ENCODE results near the gene CTDNEP1.

Gene CTDNEP1

DNA sequence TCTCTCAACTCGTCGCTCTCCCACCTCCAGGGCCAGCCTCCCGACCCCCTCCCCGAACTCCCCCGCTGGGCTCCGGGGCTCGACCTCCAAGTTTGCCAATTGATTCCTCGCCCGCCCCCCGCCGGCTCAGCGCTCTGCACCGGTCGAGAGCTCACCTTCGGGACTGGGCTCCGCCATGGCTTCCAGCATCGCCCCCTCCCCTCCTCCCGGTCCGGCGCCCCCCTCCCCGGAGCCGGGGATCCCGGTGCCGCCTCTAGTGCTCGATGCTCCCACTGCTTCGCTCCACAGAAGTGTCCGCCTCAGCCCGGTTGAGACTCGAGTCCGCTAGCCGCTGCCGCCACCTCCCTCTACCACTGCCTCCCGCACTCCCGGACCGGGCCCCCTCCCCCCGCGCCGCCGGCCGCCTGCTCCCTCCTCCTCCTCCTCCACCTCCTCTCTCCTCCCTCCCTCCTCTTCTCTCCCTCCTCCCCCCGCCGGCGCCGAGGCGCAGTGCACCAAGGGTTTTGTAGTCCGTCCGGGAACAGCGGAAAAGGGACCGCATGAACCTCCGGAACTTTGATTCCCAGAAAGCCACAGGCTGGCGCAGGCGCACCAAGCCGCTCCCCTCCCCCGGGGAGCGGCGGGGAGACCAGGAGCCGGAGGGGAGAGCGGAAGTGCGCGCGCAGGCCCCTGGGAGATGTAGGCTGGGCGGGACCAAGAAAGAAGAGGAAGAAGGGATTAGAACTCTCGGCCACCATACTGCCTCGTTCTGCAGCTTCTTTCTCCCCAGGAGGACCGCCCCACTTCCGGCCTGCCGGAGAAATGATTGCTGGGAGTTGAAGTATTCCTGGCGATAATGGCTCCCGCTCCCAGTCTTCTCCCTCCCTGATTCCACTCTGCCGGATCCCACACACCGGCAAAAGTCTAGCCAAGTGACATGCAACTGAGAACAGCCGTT, 12.2 kb downstream of the CTDNEP1 start, which contains the start of gene PHF23:
TSS of gene PHF23 (minus strand) at position 367 of the 937 bp plus-strand sequence. CDS start at position 189, 178 bp downstream.
- no CpG with 5 or more reads among the region's 72 CpGs for WGBS, 2 donors (ENCODE audit: extremely low coverage in 2 of 2, insufficient read length in 2 of 2, insufficient replicate concordance in 1 of 2)
- H2BK5ac ChIP-seq (ENCODE audit: low read length), result peak within 1 kb of the TSS; percentile 97
- peak within 1 kb of the TSS; percentile 63 for H3K27ac ChIP-seq (replicated peaks; ENCODE audit: low read length)
- H3K36me3 ChIP-seq (replicated peaks in 1 of 2; ENCODE audit: control insufficient read depth in 2 of 2, insufficient read depth in 2 of 2, low read length in 2 of 2), result peaks cover 43 to 61% of the 10 kb centered on the region in 2 donors
- peak within 1 kb of the TSS; percentile 69 for H2BK15ac ChIP-seq (ENCODE audit: low read length)
- DNase-seq (ENCODE audit: low spot score), result peak; percentile 99
- H3K79me1 ChIP-seq (ENCODE audit: low read depth, low read length), result peaks cover 16% of the 10 kb centered on the region
- H3K4me1 ChIP-seq (ENCODE audit: control insufficient read depth in 2 of 2, insufficient read depth in 1 of 2, low read depth in 1 of 2, low read length in 2 of 2), result peaks cover 12 to 32% of the 10 kb centered on the region in 2 donors
- H4K91ac ChIP-seq (ENCODE audit: low read depth, low read length, poor library complexity), result no peak within 1 kb of the TSS
- H3K4ac ChIP-seq (ENCODE audit: low read length), result no peak within 1 kb of the TSS
- H3K4me2 ChIP-seq (ENCODE audit: insufficient read depth, low read length, poor library complexity, severe bottlenecking), result peak within 1 kb of the TSS; percentile 41
- H3K23ac ChIP-seq (ENCODE audit: low read depth, low read length, poor library complexity), result peak within 1 kb of the TSS; percentile 82
- H3K14ac ChIP-seq (ENCODE audit: low read length), result peak within 1 kb of the TSS; percentile 76
- H3K27me3 ChIP-seq (ENCODE audit: control insufficient read depth in 3 of 3, insufficient read depth in 3 of 3, low read depth in 1 of 3, low read length in 3 of 3), result no peaks in the 10 kb centered on the region
- peak within 1 kb of the TSS; percentile 42 for H2AFZ ChIP-seq (ENCODE audit: low read length)
- H3K9me3 ChIP-seq (replicated peaks in 1 of 2; ENCODE audit: control insufficient read depth in 2 of 2, insufficient read depth in 1 of 2, low read depth in 1 of 2, low read length in 2 of 2), result no peaks in the 10 kb centered on the region
- H2BK12ac ChIP-seq (ENCODE audit: low read length), result no peak within 1 kb of the TSS
- peak within 1 kb of the TSS; percentile 94 for H3K9ac ChIP-seq (ENCODE audit: low read depth, low read length, poor library complexity)
- H2AK5ac ChIP-seq (ENCODE audit: low read depth, low read length), result peak within 1 kb of the TSS; percentile 97
- H4K8ac ChIP-seq (ENCODE audit: low read depth, low read length), result no peak within 1 kb of the TSS
- peak within 1 kb of the TSS; percentile 97 for H3K18ac ChIP-seq (ENCODE audit: low read length)
- H2BK120ac ChIP-seq (ENCODE audit: low read depth, low read length), result peak within 1 kb of the TSS; percentile 18
- peak within 1 kb of the TSS; percentile 94 to 97 for H3K4me3 ChIP-seq (ENCODE audit: low read length in 2 of 2)

DNA sequence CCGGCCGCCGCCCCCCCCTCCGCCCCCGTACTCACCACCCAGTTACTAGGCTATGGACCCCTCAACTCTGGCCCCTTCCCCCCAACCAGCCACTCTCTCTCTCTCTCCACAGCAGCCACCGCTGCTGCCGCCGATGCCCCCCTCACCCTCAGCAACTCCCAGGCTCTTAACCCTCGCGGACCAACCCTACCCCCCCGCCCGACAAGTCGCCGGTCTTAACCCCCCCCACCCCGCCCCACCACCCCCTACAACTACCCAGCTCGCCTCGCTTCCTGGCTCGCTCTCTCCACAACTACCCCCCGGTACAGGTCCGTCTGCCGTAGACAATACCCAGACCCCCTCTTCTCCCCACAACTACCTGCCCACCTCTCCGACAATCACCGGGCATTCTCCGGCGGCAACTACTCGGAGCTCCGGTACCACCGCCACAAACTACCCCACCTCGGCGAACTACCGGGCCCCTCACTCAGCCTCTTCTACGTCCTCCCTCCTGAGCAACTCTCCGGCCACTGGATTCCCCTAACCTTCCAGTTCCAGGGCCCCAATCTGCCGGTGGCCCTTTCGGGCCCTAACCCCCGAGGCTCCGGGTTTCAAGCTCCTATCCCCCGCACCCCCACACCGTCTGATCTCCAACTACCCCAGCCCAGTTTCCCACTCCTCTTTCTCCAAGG, 13.0 kb downstream of the CTDNEP1 start:
- no peak overlapping the region for H3K4ac ChIP-seq (ENCODE audit: low read length)
- no CpG with 5 or more reads among the region's 39 CpGs for WGBS, 2 donors (ENCODE audit: extremely low coverage in 2 of 2, insufficient read length in 2 of 2, insufficient replicate concordance in 1 of 2)
- no peaks in the 10 kb centered on the region for H3K27me3 ChIP-seq (ENCODE audit: control insufficient read depth in 3 of 3, insufficient read depth in 3 of 3, low read depth in 1 of 3, low read length in 3 of 3)
- peak overlapping the region; percentile 97 for H2BK5ac ChIP-seq (ENCODE audit: low read length)
- peak overlapping the region; percentile 82 for H3K23ac ChIP-seq (ENCODE audit: low read depth, low read length, poor library complexity)
- H2AK5ac ChIP-seq (ENCODE audit: low read depth, low read length), result peak overlapping the region; percentile 97
- H3K4me1 ChIP-seq (ENCODE audit: control insufficient read depth in 2 of 2, insufficient read depth in 1 of 2, low read depth in 1 of 2, low read length in 2 of 2), result peaks cover 12 to 30% of the 10 kb centered on the region in 2 donors
- peak overlapping the region; percentile 18 for H2BK120ac ChIP-seq (ENCODE audit: low read depth, low read length)
- peak overlapping the region; percentile 93 to 97 for H3K4me3 ChIP-seq (ENCODE audit: low read length in 2 of 2)
- peak overlapping the region; percentile 63 for H3K27ac ChIP-seq (replicated peaks; ENCODE audit: low read length)
- no peaks in the 10 kb centered on the region for H3K9me3 ChIP-seq (replicated peaks in 1 of 2; ENCODE audit: control insufficient read depth in 2 of 2, insufficient read depth in 1 of 2, low read depth in 1 of 2, low read length in 2 of 2)
- peaks cover 38 to 53% of the 10 kb centered on the region in 2 donors for H3K36me3 ChIP-seq (replicated peaks in 1 of 2; ENCODE audit: control insufficient read depth in 2 of 2, insufficient read depth in 2 of 2, low read length in 2 of 2)
- H3K9ac ChIP-seq (ENCODE audit: low read depth, low read length, poor library complexity), result peak overlapping the region; percentile 94
- no peak overlapping the region for H4K91ac ChIP-seq (ENCODE audit: low read depth, low read length, poor library complexity)
- H2BK15ac ChIP-seq (ENCODE audit: low read length), result peak overlapping the region; percentile 69
- H3K4me2 ChIP-seq (ENCODE audit: insufficient read depth, low read length, poor library complexity, severe bottlenecking), result peak overlapping the region; percentile 41
- peak overlapping the region; percentile 42 for H2AFZ ChIP-seq (ENCODE audit: low read length)
- peaks cover 18% of the 10 kb centered on the region for H3K79me1 ChIP-seq (ENCODE audit: low read depth, low read length)
- peak overlapping the region; percentile 76 for H3K14ac ChIP-seq (ENCODE audit: low read length)
- no peak overlapping the region for H2BK12ac ChIP-seq (ENCODE audit: low read length)
- H4K8ac ChIP-seq (ENCODE audit: low read depth, low read length), result no peak overlapping the region
- DNase-seq (ENCODE audit: low spot score), result no peak
- peak overlapping the region; percentile 97 for H3K18ac ChIP-seq (ENCODE audit: low read length)

DNA sequence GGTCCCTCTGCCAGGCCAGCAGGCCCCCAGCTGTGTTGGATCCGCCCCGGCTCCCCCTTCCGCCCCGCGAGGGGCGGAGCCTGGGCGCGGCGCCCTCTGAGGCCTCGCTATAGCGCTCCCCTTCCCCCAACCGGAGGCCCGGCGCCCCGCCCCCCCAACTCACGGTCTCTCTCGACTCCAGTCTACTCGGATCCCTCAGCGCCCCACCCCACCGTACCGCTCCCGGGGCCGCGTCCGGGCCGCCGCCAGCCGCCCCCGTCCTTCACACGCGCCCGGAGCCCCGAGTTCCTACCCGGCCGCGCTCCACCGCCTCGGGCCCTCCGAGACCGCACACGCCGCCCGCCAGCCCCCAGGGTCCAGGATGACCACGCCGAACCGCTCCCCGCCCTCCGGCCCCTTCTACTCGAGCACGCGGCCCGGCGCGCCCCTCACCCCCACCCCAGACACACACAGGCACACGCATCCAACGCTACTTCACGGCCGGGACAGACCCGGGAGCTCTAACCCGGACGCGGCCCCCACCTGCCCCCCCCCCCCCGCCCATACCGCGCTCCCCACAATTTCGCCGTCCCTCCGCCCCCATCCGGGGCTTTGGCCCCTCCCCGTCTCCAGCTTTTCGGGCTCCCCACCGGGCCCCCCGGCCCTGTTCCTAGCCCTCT, 13.6 kb downstream of the CTDNEP1 start:
- Histone ChIP-seq H2AFZ (ENCODE audit: low read length) (peak overlapping the region; percentile 54), H3K4me2 (ENCODE audit: insufficient read depth, low read length, poor library complexity, severe bottlenecking) (peak overlapping the region; percentile 51), H2BK12ac (ENCODE audit: low read length) (no peak overlapping the region), H2BK120ac (ENCODE audit: low read depth, low read length) (no peak overlapping the region), H3K18ac (ENCODE audit: low read length) (peak overlapping the region; percentile 98), H2BK5ac (ENCODE audit: low read length) (peak overlapping the region; percentile 85), H3K9ac (ENCODE audit: low read depth, low read length, poor library complexity) (peak overlapping the region; percentile 87), H2AK5ac (ENCODE audit: low read depth, low read length) (peak overlapping the region; percentile 74), H3K79me1 (ENCODE audit: low read depth, low read length) (peaks cover 18% of the 10 kb centered on the region), H3K14ac (ENCODE audit: low read length) (no peak overlapping the region), H3K9me3 (replicated peaks in 1 of 2; ENCODE audit: control insufficient read depth in 2 of 2, insufficient read depth in 1 of 2, low read depth in 1 of 2, low read length in 2 of 2) (no peaks in the 10 kb centered on the region), H4K91ac (ENCODE audit: low read depth, low read length, poor library complexity) (no peak overlapping the region), H4K8ac (ENCODE audit: low read depth, low read length) (no peak overlapping the region), H3K4me1 (ENCODE audit: control insufficient read depth in 2 of 2, insufficient read depth in 1 of 2, low read depth in 1 of 2, low read length in 2 of 2) (peaks cover 14 to 25% of the 10 kb centered on the region in 2 donors), H3K4ac (ENCODE audit: low read length) (peak overlapping the region; percentile 44), H3K27me3 (ENCODE audit: control insufficient read depth in 3 of 3, insufficient read depth in 3 of 3, low read depth in 1 of 3, low read length in 3 of 3) (no peaks in the 10 kb centered on the region), H3K4me3 (ENCODE audit: low read length in 2 of 2) (peak overlapping the region; percentile 93 to 97), H3K27ac (replicated peaks; ENCODE audit: low read length) (peak overlapping the region; percentile 76), H3K23ac (ENCODE audit: low read depth, low read length, poor library complexity) (peak overlapping the region; percentile 73), H3K36me3 (replicated peaks in 1 of 2; ENCODE audit: control insufficient read depth in 2 of 2, insufficient read depth in 2 of 2, low read length in 2 of 2) (peaks cover 38 to 47% of the 10 kb centered on the region in 2 donors), H2BK15ac (ENCODE audit: low read length) (peak overlapping the region; percentile 12)
- peak; percentile 74 for DNase-seq (ENCODE audit: low spot score)
- WGBS, 2 donors (ENCODE audit: extremely low coverage in 2 of 2, insufficient read length in 2 of 2, insufficient replicate concordance in 1 of 2), result no CpG with 5 or more reads among the region's 73 CpGs
